ENCODE measurements around the gene CCDC142. TPM values are rescaled to one million over a fixed set of nuclear protein-coding genes. Genes with fewer than 3 reads are reported as not detected.

The CCDC142 gene
- total and polyA plus RNA-seq, 5 donors = 5.5 to 11.1 (median 8.5) TPM

GRCh38 chr2:74512744-74513604 lies 30.2 kb upstream of the CCDC142 start:
- H3K9me3 ChIP-seq (ENCODE audit: control insufficient read depth, low read length) = no peaks in the 10 kb centered on the region
- H3K4me1 ChIP-seq (ENCODE audit: control insufficient read depth, insufficient read depth, low read length) = peaks cover 4% of the 10 kb centered on the region
- H3K4me3 ChIP-seq (ENCODE audit: low read length) = no peak overlapping the region
- ATAC-seq (no peak), DNase-seq (peak in 1 of 3 donors; percentile 23)
- no peaks in the 10 kb centered on the region for H3K27me3 ChIP-seq (ENCODE audit: control insufficient read depth, insufficient read depth)
- intact Hi-C loops (cut with DNase I) = no loop called here
- 8% methylated on average over 36 of the region's 36 CpGs for WGBS
- no peak overlapping the region for H3K27ac ChIP-seq (ENCODE audit: low read length)

DNA sequence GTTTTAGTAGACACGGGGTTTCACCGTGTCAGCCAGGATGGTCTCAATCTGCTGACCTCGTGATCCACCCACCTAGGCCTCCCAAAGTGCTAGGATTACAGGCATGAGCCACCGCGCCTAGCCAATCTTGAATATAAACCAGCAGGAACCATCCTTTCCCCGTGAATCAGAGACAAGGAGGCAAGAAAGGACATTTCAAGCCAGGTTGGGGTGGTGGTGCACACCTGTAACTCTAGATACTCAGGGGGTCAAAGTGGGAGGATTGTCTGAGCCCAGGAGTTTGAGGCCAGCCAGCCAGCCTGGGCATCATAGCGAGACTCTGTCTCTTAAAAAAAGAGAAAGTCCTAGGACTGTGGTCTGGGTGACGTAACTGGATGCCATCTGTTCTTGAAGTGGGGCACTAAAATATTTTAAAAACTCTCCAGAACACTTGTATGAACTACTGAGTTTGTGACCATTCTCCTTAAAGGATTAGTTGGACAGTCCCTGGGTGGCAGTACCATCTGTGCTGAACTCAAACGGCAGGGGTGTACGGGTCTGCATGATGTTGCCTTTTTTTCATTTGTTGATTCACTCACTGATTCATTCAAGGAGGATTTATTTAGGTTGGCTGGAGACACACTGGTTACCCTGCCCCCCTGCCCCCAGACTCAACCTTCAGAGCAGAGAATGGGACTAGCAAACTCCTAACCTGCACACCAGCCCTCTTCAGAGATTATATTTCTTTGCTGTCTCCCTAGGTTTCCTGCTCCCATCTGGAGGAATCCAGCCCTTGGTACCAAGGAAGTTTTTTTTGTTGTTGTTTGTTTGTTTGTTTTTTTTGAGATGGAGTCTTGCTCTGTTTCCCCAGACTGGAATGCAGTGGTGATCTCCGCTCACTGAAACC lies 28.5 kb upstream of the CCDC142 start:
- intact Hi-C loops (cut with DNase I) = no loop called here
- 34% methylated on average over 11 of the region's 11 CpGs for WGBS
- Histone ChIP-seq H3K4me3 (ENCODE audit: low read length) (no peak overlapping the region), H3K4me1 (ENCODE audit: control insufficient read depth, insufficient read depth, low read length) (peaks cover 9% of the 10 kb centered on the region), H3K9me3 (ENCODE audit: control insufficient read depth, low read length) (no peaks in the 10 kb centered on the region), H3K27ac (ENCODE audit: low read length) (no peak overlapping the region), H3K27me3 (ENCODE audit: control insufficient read depth, insufficient read depth) (no peaks in the 10 kb centered on the region)
- ATAC-seq (no peak), DNase-seq (peak in 1 of 3 donors; percentile 9)

GRCh38 chr2:74510272-74510671 lies 27.5 kb upstream of the CCDC142 start:
- no peaks in the 10 kb centered on the region for H3K9me3 ChIP-seq (ENCODE audit: control insufficient read depth, low read length)
- DNase-seq = no peak
- WGBS = 73% methylated on average over 4 of the region's 4 CpGs
- H3K27me3 ChIP-seq (ENCODE audit: control insufficient read depth, insufficient read depth) = no peaks in the 10 kb centered on the region
- ATAC-seq = no peak
- intact Hi-C loops (cut with DNase I) = no loop called here
- H3K27ac ChIP-seq (ENCODE audit: low read length) = no peak overlapping the region
- no peak overlapping the region for H3K4me3 ChIP-seq (ENCODE audit: low read length)
- peaks cover 12% of the 10 kb centered on the region for H3K4me1 ChIP-seq (ENCODE audit: control insufficient read depth, insufficient read depth, low read length)

DNA sequence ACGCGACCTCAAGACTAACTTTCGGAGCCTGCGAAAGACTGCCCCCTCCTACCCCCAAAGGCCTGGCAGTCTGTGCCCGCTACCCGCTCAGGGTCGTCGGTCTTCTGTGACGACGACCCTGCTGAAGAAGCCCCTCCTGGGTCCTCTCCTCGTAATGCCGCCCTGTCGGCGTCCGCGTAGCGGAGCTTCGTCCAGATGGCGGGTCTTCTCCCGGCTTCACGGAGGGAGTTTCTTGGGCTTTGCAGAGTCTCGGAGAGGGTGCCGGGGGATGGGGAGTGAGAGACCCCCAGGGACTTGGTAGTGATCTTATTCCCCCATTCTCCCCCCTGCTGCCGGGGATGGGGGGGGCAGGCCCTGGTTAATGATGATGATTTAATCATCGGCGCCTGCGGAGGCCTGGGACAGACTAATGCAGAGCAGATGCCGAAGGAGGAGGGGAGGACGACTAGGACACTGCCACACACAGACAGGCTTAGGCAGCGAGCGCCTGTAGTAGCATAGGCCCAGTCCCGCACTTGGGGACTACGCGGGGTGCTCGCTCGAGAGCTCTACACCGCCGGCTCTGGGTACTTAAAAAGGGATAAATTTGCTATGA lies 25.2 kb upstream of the CCDC142 start:
- peak in 2 of 3 donors; percentile 72 to 77 for DNase-seq
- peak in 1 of 2 donors; percentile 16 for ATAC-seq
- H3K4me3 ChIP-seq (ENCODE audit: low read length) = peak overlapping the region; percentile 69
- H3K27me3 ChIP-seq (ENCODE audit: control insufficient read depth, insufficient read depth) = no peaks in the 10 kb centered on the region
- intact Hi-C loops (cut with DNase I) = no loop called here
- H3K4me1 ChIP-seq (ENCODE audit: control insufficient read depth, insufficient read depth, low read length) = peaks cover 11% of the 10 kb centered on the region
- peak overlapping the region; percentile 44 for H3K27ac ChIP-seq (ENCODE audit: low read length)
- 13% methylated on average over 38 of the region's 38 CpGs for WGBS
- H3K9me3 ChIP-seq (ENCODE audit: control insufficient read depth, low read length) = no peaks in the 10 kb centered on the region

- ATAC-seq = peak; percentile 96
- under 1% methylated on average over 56 of the region's 56 CpGs for WGBS
- Histone ChIP-seq H3K4me3 (ENCODE audit: low read length) (peak within 1 kb of the TSS; percentile 69), H3K27me3 (ENCODE audit: control insufficient read depth, insufficient read depth) (no peaks in the 10 kb centered on the region), H3K27ac (ENCODE audit: low read length) (peak within 1 kb of the TSS; percentile 95), H3K9me3 (ENCODE audit: control insufficient read depth, low read length) (no peaks in the 10 kb centered on the region), H3K4me1 (ENCODE audit: control insufficient read depth, insufficient read depth, low read length) (peaks cover 11% of the 10 kb centered on the region)
- intact Hi-C loops (cut with DNase I) = no loop called here
- peak; percentile 99 to 100 (median 100) for DNase-seq
Measured at GRCh38 chr2:74507145-74507925, 24.5 kb upstream of the CCDC142 start, which contains the start of gene PCGF1. Gene PCGF1 (minus strand): TSS chr2:74507695. CDS start chr2:74507668, 27 bp downstream.

DNA sequence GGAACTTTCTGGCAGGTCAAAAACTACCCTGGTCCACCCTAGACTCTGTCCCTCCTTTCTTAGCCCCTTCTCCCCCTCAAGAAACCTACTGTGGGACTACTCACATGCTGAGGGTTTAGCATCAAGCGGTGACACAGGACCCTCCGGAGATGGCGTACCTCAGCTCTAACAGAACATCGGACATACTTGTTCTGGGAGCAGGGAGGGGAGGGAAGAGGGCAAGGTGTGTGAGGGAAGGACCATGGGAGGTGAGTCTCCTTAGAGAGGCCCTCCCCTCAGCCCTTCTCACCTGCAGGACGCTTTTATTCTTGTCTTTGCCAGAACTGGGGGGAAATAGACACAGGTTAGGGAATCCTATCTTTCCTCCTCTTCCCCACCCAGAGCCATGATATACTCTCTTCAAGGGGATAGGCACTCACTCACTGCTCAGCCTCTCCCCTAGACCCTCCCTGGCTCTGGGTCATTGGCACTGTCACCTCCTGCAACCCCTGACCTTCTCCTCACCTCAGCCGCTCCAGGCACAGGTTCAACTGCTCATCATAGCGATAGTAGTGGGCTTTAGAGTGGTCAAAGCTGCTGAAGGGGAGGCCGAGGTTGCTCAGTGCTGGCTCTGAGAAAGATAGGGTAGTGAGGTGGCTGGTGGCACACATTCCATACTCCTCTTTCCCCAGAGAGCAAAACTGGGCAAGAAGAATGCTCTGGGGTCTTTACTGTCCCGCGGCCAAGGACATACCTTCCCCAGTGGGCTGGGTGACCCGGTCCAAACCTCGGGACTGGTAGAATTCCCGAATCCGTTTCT lies 22.8 kb upstream of the CCDC142 start:
- intact Hi-C loops (cut with DNase I) = no loop called here
- WGBS = 95% methylated on average over 14 of the region's 14 CpGs
- H3K4me1 ChIP-seq (ENCODE audit: control insufficient read depth, insufficient read depth, low read length) = peaks cover 11% of the 10 kb centered on the region
- H3K4me3 ChIP-seq (ENCODE audit: low read length) = no peak overlapping the region
- H3K27ac ChIP-seq (ENCODE audit: low read length) = no peak overlapping the region
- ATAC-seq (no peak), DNase-seq (no peak)
- H3K9me3 ChIP-seq (ENCODE audit: control insufficient read depth, low read length) = no peaks in the 10 kb centered on the region
- no peaks in the 10 kb centered on the region for H3K27me3 ChIP-seq (ENCODE audit: control insufficient read depth, insufficient read depth)

DNA sequence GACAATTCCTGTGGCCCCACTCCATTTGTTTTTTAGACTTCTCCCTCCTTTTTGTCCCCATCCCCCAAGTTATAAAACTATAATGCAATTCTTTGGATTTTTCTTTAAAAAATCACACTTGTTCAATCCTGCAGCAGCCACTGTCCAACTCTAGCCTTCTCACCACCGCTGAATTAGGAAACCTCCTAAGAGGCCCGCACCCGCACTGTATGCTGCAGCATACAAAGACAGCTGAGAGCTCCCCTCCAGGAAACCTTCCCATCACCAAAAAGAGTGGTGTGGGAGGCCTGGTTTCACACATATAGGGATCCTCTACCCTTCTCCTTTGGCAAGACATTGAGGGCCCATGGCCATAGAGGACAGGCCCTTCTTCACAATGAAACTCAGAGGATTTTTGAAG lies 21.8 kb upstream of the CCDC142 start:
- no peaks in the 10 kb centered on the region for H3K9me3 ChIP-seq (ENCODE audit: control insufficient read depth, low read length)
- H3K4me1 ChIP-seq (ENCODE audit: control insufficient read depth, insufficient read depth, low read length) = peaks cover 11% of the 10 kb centered on the region
- no peak for DNase-seq
- H3K4me3 ChIP-seq (ENCODE audit: low read length) = no peak overlapping the region
- intact Hi-C loops (cut with DNase I) = no loop called here
- H3K27ac ChIP-seq (ENCODE audit: low read length) = no peak overlapping the region
- ATAC-seq = no peak
- WGBS = 88% methylated on average over 3 of the region's 3 CpGs
- H3K27me3 ChIP-seq (ENCODE audit: control insufficient read depth, insufficient read depth) = no peaks in the 10 kb centered on the region

DNA sequence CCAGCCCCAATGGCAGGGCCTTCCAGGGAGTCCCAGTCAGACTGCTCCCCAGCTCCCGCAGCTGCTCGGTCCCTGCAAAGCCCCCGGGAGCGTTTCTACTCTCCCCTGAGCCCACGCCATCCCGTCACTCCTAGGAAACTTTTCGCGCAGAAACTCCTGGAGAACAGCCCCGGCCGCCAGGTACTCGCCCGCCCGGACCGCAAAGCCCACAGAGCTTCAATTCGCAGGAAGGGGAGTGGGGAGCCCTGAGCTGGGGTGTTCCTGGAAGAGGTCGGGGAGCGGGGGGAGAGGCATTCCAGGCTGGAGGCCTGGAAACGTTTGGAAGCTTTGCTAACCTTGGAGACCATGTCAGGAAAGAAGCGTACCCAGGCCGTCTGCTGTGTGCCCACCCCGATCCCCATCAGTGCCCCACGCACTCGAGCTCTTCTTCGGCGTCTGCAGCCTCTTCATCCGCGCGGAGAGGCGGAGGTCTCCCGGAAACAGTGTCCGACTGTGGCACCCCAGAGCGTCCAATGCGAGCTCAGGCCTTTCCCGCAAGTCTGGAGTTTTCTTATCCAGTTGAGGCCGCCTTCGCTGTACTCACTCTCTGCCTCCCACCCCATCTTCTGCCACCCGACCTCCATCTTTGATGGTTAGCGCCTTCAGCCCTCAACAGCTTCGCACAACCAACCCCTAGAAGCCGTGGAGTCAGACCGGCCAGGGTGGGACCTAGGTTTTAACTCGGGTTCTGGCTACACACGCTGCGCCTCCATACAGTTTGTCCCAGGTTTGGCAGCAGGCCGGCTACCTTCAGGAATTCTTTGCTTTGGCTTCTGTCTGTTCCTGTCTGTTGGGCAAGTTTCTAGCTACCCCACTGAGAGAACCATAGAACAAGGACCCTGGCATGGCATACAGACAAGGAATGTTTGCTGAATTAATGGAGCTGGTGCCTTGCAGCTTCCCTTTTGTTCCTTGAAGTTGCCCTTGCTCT lies 21.0 kb upstream of the CCDC142 start:
- H3K27me3 ChIP-seq (ENCODE audit: control insufficient read depth, insufficient read depth) = no peaks in the 10 kb centered on the region
- peaks cover 11% of the 10 kb centered on the region for H3K4me1 ChIP-seq (ENCODE audit: control insufficient read depth, insufficient read depth, low read length)
- intact Hi-C loops (cut with DNase I) = no loop called here
- peak overlapping the region; percentile 38 for H3K4me3 ChIP-seq (ENCODE audit: low read length)
- peak overlapping the region; percentile 64 for H3K27ac ChIP-seq (ENCODE audit: low read length)
- no peak for DNase-seq
- H3K9me3 ChIP-seq (ENCODE audit: control insufficient read depth, low read length) = no peaks in the 10 kb centered on the region
- WGBS = 29% methylated on average over 45 of the region's 45 CpGs
- no peak for ATAC-seq
